ENCODE measurements around the gene MIB2.

DNA sequence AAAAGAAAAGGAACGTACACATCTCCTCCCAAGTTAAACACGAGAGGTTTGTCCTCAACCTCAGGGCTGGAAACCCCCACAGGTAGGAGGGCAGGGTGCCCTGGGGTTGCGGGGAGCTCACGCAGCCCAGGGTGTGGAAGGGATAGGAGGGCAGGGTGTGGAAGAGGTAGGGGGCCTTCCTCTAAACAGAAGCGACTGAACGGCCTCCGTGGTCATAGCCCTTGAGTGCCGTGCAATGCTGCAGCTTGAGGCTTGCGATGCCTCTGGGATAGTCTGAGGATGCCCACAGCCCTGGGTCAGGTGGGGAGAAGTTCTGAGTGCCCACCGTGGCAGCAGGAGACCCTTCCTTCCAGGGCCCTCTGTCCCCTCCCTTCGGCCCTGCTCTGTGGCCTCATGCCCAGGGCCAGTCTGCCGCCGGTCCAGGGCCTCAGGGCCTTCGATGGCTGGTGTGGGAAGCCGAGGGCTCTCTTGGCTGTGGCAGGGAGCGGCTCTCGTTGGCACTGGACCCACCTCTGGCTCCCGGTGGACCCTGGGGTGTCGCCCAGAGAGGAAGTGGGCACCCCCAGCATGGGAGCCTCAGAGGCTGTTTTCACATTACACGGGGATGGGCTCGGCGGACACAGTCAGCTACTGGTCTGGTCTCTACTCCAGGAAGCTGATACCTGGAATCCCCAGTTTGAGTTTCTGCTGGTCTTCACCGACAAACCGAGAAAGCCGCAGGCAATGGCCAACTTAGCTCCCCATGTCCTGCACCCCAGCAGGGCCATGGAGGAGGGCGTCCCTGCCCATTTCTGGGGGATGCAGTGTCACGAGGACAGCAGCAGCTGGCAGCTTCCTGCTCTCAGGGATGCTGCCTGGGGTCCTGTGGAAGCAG is 49.9 kb downstream of the MIB2 start:
- no peak for TF ChIP-seq CTCF (IDR thresholded peaks at IDR 0.05)
- TF ChIP-seq POLR2A (IDR thresholded peaks at IDR 0.05): no peak

Data from lower leg skin (tissue), 3 donors.